ENCODE data around the gene SLPI.

The SLPI gene, protein sequence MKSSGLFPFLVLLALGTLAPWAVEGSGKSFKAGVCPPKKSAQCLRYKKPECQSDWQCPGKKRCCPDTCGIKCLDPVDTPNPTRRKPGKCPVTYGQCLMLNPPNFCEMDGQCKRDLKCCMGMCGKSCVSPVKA

DNA sequence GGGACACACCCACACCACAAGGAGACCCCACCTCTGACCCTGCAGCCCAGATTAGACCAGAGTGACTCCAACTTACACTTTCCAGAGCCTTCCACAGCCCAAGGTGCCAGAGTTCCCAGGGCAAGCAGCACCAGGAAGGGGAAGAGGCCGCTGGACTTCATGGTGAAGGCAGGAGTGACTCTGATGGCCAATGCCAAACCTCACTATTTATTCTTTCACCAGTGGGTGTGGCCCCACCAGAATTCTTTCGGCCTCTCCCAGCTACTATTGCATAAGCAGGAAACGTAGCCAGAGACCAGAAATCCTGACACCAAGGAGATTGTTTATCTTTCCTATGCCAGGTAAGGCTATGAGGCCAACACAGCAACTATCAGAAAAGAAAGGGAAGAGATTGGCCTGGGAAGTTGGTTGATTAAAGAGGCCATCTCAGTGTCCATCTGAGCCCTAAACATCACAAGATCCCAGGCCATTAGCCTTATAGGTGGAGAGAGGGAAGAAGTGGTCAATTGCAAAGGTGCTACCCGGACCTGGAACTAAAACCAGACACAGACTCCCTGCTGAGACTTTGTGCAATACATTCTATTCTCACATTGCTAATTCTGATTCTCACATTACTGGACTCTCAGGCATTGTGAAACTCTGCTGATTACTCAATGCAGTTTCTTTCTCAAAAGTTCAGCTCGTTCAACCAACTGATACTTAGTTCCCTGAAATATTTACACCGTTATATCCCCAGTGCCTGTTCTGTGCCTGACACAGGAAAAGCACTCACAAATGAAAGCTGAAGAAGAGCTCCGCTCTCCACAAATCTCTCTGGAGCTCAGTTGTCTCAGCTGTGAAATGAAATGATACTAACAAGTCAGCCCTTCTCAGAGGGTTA, at the start of gene SLPI:
SLPI (minus strand) TSS at position 182 of the 880 bp plus-strand sequence; CDS start at position 161, 21 bp downstream.
- no CpG with 5 or more reads among the region's 7 CpGs for WGBS (ENCODE audit: insufficient coverage, insufficient read length)
- Histone ChIP-seq H3K9me3 (ENCODE audit: control insufficient read depth, insufficient read depth, low read length) (no peaks in the 10 kb centered on the region), H3K36me3 (ENCODE audit: control insufficient read depth, insufficient read depth, low read length) (no peaks in the 10 kb centered on the region), H3K4me1 (ENCODE audit: control insufficient read depth, insufficient read depth, low read length) (peaks cover 2% of the 10 kb centered on the region; the same call in 1 of the 2 replicates), H3K27me3 (ENCODE audit: control insufficient read depth, insufficient read depth, low read length) (no peaks in the 10 kb centered on the region), H3K4me3 (ENCODE audit: low read length) (no peak within 1 kb of the TSS), H3K27ac (ENCODE audit: low read length) (no peak within 1 kb of the TSS)
- DNase-seq (ENCODE audit: low read depth, low spot score): no peak

DNA sequence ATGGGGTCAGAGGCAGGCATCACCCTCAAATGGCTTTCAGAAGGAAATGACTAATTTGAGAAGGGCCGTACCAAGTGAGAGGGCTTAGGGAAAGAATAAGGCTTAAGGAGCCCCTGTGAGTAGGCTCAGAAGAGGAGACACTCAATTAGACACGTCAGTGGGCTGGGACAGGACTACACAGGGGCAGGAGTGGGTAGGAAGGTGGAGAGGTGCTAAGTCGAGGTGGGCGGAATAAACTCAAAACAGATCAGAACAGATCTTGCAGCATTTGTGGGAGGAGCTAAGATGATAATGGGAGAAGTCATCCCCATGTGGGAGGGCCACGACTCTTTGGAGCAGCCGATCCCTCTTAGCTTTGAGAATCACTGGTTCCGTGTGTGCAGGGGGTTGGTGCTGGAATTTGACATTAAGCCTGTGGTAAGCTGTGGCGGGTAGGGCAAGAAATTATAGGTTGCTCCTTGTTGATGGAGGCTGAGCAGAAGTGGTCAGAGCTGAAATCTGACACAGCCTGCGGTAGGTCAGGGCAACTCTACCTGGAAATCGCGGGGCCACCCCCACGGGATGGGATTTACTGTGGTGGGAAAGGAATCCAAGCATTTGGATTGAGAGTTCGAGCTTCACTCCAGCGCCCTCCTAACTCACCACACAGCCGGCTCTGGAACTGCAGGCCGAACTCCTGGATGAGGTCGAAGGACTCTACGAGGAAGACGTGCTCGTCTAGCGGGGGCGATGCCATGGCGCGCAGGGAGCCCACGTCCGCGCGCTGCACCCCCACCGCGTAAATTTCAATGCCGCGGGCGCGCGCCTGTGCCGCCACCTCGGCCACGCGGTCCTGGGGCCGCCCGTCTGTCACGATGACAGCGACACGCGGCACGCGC, 49.5 kb upstream of the SLPI start:
- Histone ChIP-seq H3K36me3 (ENCODE audit: control insufficient read depth, insufficient read depth, low read length) (peaks cover 2% of the 10 kb centered on the region; the same call in 1 of the 2 replicates), H3K4me1 (ENCODE audit: control insufficient read depth, insufficient read depth, low read length) (peaks cover 6% of the 10 kb centered on the region), H3K27ac (ENCODE audit: low read length) (no peak overlapping the region), H3K9me3 (ENCODE audit: control insufficient read depth, insufficient read depth, low read length) (no peaks in the 10 kb centered on the region), H3K27me3 (ENCODE audit: control insufficient read depth, insufficient read depth, low read length) (no peaks in the 10 kb centered on the region), H3K4me3 (ENCODE audit: low read length) (no peak overlapping the region)
- no peak for DNase-seq (ENCODE audit: low read depth, low spot score)
- no CpG with 5 or more reads among the region's 47 CpGs for WGBS (ENCODE audit: insufficient coverage, insufficient read length)

DNA sequence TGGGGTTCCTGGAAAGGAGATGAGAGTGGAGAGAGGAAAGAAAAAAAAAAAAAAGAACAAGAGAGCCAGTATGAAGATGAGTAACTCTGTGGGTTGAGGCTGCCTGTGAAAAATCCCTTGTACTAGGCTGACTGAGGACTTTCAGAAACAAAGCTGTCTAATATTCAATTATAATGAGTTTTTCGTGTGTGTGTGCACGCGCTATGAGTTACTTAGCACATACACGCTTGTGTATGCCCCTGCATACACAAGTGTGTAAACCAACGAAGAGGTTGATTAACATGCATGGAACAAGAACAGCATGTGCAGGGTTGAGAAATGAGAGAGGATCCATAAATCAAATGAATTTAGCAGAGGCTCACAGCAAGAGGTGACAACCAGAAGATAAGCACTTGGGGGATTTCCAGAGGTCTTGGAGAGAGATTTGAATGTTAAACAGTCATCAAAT, 47.5 kb upstream of the SLPI start:
- WGBS (ENCODE audit: insufficient coverage, insufficient read length): no CpG with 5 or more reads among the region's 5 CpGs
- no peak overlapping the region for H3K4me3 ChIP-seq (ENCODE audit: low read length)
- no peaks in the 10 kb centered on the region for H3K9me3 ChIP-seq (ENCODE audit: control insufficient read depth, insufficient read depth, low read length)
- DNase-seq (ENCODE audit: low read depth, low spot score): no peak
- peaks cover 2% of the 10 kb centered on the region; the same call in 1 of the 2 replicates for H3K36me3 ChIP-seq (ENCODE audit: control insufficient read depth, insufficient read depth, low read length)
- no peaks in the 10 kb centered on the region for H3K27me3 ChIP-seq (ENCODE audit: control insufficient read depth, insufficient read depth, low read length)
- H3K4me1 ChIP-seq (ENCODE audit: control insufficient read depth, insufficient read depth, low read length): peaks cover 3% of the 10 kb centered on the region
- H3K27ac ChIP-seq (ENCODE audit: low read length): no peak overlapping the region

DNA sequence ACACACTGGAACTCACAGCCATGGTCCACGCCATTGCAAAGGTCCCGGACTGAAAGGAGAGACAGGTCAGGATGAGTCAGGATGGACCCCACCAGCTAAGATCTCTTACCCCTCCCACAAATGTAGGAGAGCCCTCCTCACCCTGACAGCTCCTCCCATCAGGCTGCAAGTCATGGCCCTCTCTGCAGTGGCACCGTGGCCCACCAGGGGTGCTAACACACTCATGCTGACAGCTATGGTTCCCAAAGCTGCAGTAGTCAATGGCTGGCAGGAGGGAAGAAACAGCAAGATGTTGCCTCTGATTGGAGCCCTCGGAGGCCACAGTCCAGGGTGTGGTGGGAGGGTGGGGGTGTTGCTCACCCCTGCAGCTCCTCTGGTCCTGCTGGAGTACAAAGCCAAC, 46.6 kb upstream of the SLPI start:
- DNase-seq (ENCODE audit: low read depth, low spot score): no peak
- Histone ChIP-seq H3K27me3 (ENCODE audit: control insufficient read depth, insufficient read depth, low read length) (no peaks in the 10 kb centered on the region), H3K4me3 (ENCODE audit: low read length) (no peak overlapping the region), H3K9me3 (ENCODE audit: control insufficient read depth, insufficient read depth, low read length) (no peaks in the 10 kb centered on the region), H3K36me3 (ENCODE audit: control insufficient read depth, insufficient read depth, low read length) (no peaks in the 10 kb centered on the region), H3K4me1 (ENCODE audit: control insufficient read depth, insufficient read depth, low read length) (0 out of 2 replicates have a peak, but pooled peaks cover 2% of the 10 kb centered on the region), H3K27ac (ENCODE audit: low read length) (no peak overlapping the region)
- no CpG with 5 or more reads among the region's 4 CpGs for WGBS (ENCODE audit: insufficient coverage, insufficient read length)

DNA sequence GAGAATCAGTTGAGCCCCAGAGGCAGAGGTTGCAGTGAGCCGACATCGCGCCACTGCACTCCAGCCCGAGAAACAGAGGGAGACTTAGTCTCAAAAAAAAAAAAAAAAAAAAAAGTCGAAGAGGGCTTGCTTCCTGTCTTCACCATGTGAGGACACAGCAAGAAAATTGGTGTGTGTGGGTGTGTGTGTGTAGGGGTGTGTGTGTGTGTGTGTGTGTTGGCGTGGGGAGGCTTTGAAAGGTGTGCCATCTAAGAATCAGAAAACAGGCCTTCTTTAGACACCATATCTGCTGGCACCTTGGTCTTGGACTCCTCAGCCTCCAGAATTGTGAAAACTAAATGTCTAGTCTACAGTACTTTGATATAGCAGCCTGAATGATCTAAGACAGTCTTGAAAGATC, 45.4 kb upstream of the SLPI start:
- no peak for DNase-seq (ENCODE audit: low read depth, low spot score)
- no peak overlapping the region for H3K4me3 ChIP-seq (ENCODE audit: low read length)
- H3K27me3 ChIP-seq (ENCODE audit: control insufficient read depth, insufficient read depth, low read length): no peaks in the 10 kb centered on the region
- 0 out of 2 replicates have a peak, but pooled peaks cover 2% of the 10 kb centered on the region for H3K4me1 ChIP-seq (ENCODE audit: control insufficient read depth, insufficient read depth, low read length)
- no peak overlapping the region for H3K27ac ChIP-seq (ENCODE audit: low read length)
- no peaks in the 10 kb centered on the region for H3K9me3 ChIP-seq (ENCODE audit: control insufficient read depth, insufficient read depth, low read length)
- H3K36me3 ChIP-seq (ENCODE audit: control insufficient read depth, insufficient read depth, low read length): no peaks in the 10 kb centered on the region
- WGBS (ENCODE audit: insufficient coverage, insufficient read length): no CpG with 5 or more reads among the region's 6 CpGs

DNA sequence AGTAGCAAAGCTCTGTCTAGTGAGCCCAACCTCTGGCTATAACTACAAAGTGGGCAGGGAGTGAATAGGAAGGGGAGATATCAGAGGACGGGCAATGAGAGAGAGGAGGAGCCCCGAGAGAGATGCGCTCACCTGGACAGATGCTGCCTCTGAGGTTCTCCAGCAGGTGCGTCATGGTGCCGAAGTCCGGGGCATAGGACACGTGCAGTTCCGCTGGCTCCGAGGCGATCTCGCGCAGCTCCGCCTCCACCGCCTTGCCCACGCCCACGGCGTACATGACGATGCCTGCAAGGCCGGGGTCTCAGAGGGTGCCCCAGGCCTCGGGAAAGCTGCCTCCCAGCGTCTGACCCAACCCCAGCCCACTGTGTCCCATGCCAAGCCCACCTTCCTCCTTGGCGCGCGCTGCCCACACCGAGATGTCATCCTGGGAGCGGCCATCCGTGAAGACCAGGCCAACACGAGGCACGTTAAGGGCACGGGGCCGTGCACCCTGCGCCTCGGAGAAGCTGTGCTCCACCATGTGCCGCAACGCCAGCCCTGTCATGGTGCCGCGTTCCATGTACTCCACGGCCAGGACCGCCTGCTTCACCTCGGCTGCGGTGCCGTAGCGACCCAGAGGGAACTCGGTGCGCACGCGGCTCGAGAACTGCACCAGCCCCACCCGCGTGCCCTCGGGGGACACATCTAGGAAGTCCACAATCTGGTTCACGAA, 43.6 kb upstream of the SLPI start:
- Histone ChIP-seq H3K4me1 (ENCODE audit: control insufficient read depth, insufficient read depth, low read length) (0 out of 2 replicates have a peak, but pooled peaks cover 2% of the 10 kb centered on the region), H3K27me3 (ENCODE audit: control insufficient read depth, insufficient read depth, low read length) (no peaks in the 10 kb centered on the region; the same call in 1 of the 2 replicates), H3K36me3 (ENCODE audit: control insufficient read depth, insufficient read depth, low read length) (no peaks in the 10 kb centered on the region), H3K27ac (ENCODE audit: low read length) (no peak overlapping the region), H3K9me3 (ENCODE audit: control insufficient read depth, insufficient read depth, low read length) (no peaks in the 10 kb centered on the region), H3K4me3 (ENCODE audit: low read length) (no peak overlapping the region)
- no CpG with 5 or more reads among the region's 52 CpGs for WGBS (ENCODE audit: insufficient coverage, insufficient read length)
- DNase-seq (ENCODE audit: low read depth, low spot score): no peak

DNA sequence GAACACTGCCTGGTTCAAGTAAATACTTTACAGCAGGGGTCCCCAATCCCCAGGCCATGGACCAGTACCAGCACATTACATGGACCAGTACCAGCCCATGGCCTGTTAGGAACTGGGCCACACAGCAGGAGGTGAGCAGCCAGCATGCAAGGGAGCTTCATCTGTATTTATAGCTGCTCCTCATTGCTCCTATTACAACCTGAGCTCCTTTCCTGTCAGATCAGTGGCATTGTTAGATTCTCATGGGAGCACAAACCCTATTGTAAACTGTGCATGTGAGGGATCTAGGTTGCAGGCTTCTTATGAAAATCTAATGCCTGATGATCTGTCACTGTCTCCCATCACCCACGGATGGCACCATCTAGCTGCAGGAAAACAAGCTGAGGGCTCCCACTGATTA, 40.3 kb upstream of the SLPI start:
- no peaks in the 10 kb centered on the region for H3K9me3 ChIP-seq (ENCODE audit: control insufficient read depth, insufficient read depth, low read length)
- no CpG with 5 or more reads among the region's 1 CpG for WGBS (ENCODE audit: insufficient coverage, insufficient read length)
- no peak for DNase-seq (ENCODE audit: low read depth, low spot score)

DNA sequence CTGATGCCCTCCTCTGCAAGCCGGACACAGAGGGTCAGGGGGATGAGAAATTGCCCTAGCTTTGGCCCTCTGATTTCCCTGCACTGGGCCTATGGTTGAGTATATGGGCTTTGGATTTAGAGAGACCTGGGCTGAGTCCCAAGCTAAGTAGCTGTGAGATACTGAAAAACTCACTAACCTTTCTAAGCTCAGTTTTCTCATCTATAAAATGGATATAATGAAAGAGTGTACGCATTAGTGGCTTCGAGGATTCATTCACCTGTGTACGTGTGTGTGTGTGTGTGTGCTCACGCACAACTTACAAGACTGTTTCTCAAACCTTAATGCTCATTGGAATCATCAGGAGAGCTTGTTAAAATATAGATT, 39.6 kb upstream of the SLPI start:
- no peak overlapping the region for H3K4me3 ChIP-seq (ENCODE audit: low read length)
- WGBS (ENCODE audit: insufficient coverage, insufficient read length): no CpG with 5 or more reads among the region's 5 CpGs

More for the DNA sequence above, 40.3 kb upstream of the SLPI start:
- peaks cover 3% of the 10 kb centered on the region for H3K27me3 ChIP-seq (ENCODE audit: control insufficient read depth, insufficient read depth, low read length)
- no peak overlapping the region for H3K4me3 ChIP-seq (ENCODE audit: low read length)
- peaks cover 3% of the 10 kb centered on the region; the same call in 1 of the 2 replicates for H3K4me1 ChIP-seq (ENCODE audit: control insufficient read depth, insufficient read depth, low read length)
- no peaks in the 10 kb centered on the region for H3K36me3 ChIP-seq (ENCODE audit: control insufficient read depth, insufficient read depth, low read length)
- H3K27ac ChIP-seq (ENCODE audit: low read length): no peak overlapping the region

DNA sequence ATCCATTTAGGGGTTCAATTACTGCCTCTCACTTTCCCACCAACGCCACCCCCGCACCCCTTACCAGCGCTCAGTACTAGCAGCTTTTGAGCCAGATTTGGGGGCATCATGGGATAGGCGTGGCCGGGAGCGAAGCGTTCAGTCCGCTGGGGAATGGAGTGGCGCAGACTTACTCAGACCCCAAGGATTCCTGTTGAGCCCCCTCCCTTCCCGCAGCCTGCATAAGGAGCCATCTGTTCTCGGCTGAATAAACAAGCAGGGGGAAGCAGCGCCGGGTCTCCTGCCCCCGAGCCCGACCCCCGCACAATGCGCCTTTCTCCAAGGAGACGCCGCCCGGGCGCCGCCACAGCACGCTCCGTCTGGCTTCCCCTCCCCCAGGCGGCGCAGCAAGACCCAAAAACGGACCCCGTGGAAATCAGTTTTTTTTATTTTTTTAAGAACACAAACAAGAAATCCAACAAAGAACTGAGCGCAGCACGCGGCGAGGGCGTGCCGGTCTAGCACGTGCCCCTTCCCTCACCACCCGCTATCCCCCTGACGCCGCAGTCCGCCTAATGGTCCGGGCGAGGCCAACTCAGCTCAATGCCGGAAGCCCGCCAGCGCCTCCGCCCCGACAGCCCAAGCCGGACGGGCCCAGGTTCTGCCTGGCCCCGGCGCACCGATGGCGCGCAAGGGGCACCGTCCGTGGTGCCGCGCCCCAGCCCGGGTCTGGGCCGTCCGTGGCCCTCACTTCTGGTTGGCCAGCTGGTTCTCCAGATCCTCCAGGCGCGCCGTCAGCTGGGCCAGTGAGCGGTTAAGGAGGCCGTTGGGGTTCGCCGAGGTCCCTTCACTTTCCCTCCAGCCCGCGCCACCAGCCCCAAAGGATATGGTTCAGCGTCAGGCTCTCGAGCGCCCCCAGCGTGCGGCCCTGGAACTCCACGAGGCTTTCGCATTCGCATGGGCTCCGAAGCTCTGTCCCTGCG, 39.0 kb upstream of the SLPI start:
- no peaks in the 10 kb centered on the region for H3K36me3 ChIP-seq (ENCODE audit: control insufficient read depth, insufficient read depth, low read length)
- peaks cover 3% of the 10 kb centered on the region; the same call in 1 of the 2 replicates for H3K4me1 ChIP-seq (ENCODE audit: control insufficient read depth, insufficient read depth, low read length)
- no peak overlapping the region for H3K27ac ChIP-seq (ENCODE audit: low read length)
- H3K4me3 ChIP-seq (ENCODE audit: low read length): peak overlapping the region; percentile 42; the same call in 1 of the 2 replicates
- no CpG with 5 or more reads among the region's 79 CpGs for WGBS (ENCODE audit: insufficient coverage, insufficient read length)
- H3K9me3 ChIP-seq (ENCODE audit: control insufficient read depth, insufficient read depth, low read length): no peaks in the 10 kb centered on the region
- DNase-seq (ENCODE audit: low read depth, low spot score): no peak
- H3K27me3 ChIP-seq (ENCODE audit: control insufficient read depth, insufficient read depth, low read length): peaks cover 3% of the 10 kb centered on the region

More for the DNA sequence above, 39.6 kb upstream of the SLPI start:
- peaks cover 3% of the 10 kb centered on the region; the same call in 1 of the 2 replicates for H3K4me1 ChIP-seq (ENCODE audit: control insufficient read depth, insufficient read depth, low read length)
- H3K36me3 ChIP-seq (ENCODE audit: control insufficient read depth, insufficient read depth, low read length): no peaks in the 10 kb centered on the region
- DNase-seq (ENCODE audit: low read depth, low spot score): no peak
- H3K27me3 ChIP-seq (ENCODE audit: control insufficient read depth, insufficient read depth, low read length): peaks cover 3% of the 10 kb centered on the region
- no peaks in the 10 kb centered on the region for H3K9me3 ChIP-seq (ENCODE audit: control insufficient read depth, insufficient read depth, low read length)
- no peak overlapping the region for H3K27ac ChIP-seq (ENCODE audit: low read length)
